Panc1 (cell line): Measurements from ENCODE around the gene CEBPA. TPM values are rescaled to one million over a fixed set of nuclear protein-coding genes. Genes with fewer than 3 reads are reported as not detected.

Experiments
- ATAC-seq: fragments of 200-7000 bp; cut with Tn5 transposase; 2 replicates; pipeline ENCODE4 v1.9.1; 2020; ENCODE audit warnings: mild to moderate bottlenecking, moderate library complexity
- BruUV-seq: library from RNA; stranded (reverse); fragments of 400-500 nt; replicated peaks from 2 replicates; lab custom pipeline; 2021; lab: Mats Ljungman, UMichigan
- CTCF ChIA-PET: fragments of 300-600 bp; sonication (Branson Sonifier 250); formaldehyde crosslinking; loops from one replicate; lab custom pipeline; 2022; ENCODE audit warnings: antibody characterized with exemption; lab: Charles Lee
- POLR2A ChIA-PET: fragments of 300-600 bp; sonication (Branson Sonifier 250); formaldehyde crosslinking; loops from one replicate; lab custom pipeline; 2022; ENCODE audit warnings: antibody characterized with exemption; lab: Charles Lee
- DNase-seq: peaks from one replicate; pipeline ENCODE4 v3.0.0-alpha.2; 2010; ENCODE audit warnings: low read depth, low spot score
- H3K27ac ChIP-seq: 2 replicates; pipeline ENCODE4 v1.5.1; 2011; ENCODE audit warnings: mild to moderate bottlenecking, low read length, inconsistent platforms
- H3K27me3 ChIP-seq: fragments of 200-500 bp; sonication (Bioruptor generic); 2 replicates; pipeline ENCODE4 v1.6.0; 2014; ENCODE audit warnings: low read length, inconsistent platforms; ENCODE audit not compliant: control insufficient read depth, insufficient read depth
- H3K36me3 ChIP-seq: fragments of 200-500 bp; sonication (Bioruptor generic); 2 replicates; pipeline ENCODE4 v1.5.1; 2014; ENCODE audit warnings: inconsistent platforms, mild to moderate bottlenecking, low read length, moderate library complexity; ENCODE audit not compliant: control insufficient read depth, insufficient read depth
- H3K4me1 ChIP-seq: 2 replicates; pipeline ENCODE4 v1.5.1; 2011; ENCODE audit warnings: inconsistent platforms, mild to moderate bottlenecking, low read length, moderate library complexity; ENCODE audit not compliant: control insufficient read depth, insufficient read depth
- H3K4me3 ChIP-seq, 2 experiments: 2 replicates each; pipeline ENCODE4 v1.5.1; 2011 to 2012; ENCODE audit warnings: low read depth in 2 of 2, low read length in 2 of 2, mild to moderate bottlenecking in 2 of 2, inconsistent platforms in 1 of 2, moderate library complexity in 1 of 2
- H3K9me3 ChIP-seq: fragments of 200-500 bp; sonication (Bioruptor generic); 2 replicates; pipeline ENCODE4 v1.5.1; 2014; ENCODE audit warnings: low read depth, mild to moderate bottlenecking, inconsistent platforms, low read length, moderate library complexity; ENCODE audit not compliant: control insufficient read depth, insufficient read depth
- POLR2AphosphoS5 ChIP-seq: IDR thresholded peaks from 2 replicates; pipeline ENCODE4 v1.6.1; 2012; ENCODE audit warnings: mild to moderate bottlenecking, low read depth, low read length, moderate library complexity
- SIN3A ChIP-seq: IDR thresholded peaks from 2 replicates; pipeline ENCODE4 v1.6.1; 2012; ENCODE audit warnings: low read depth, mild to moderate bottlenecking, low read length, moderate library complexity, borderline replicate concordance; ENCODE audit not compliant: insufficient read depth
- TCF7L2 ChIP-seq: IDR thresholded peaks from 2 replicates; pipeline ENCODE4 v1.6.1; 2011; ENCODE audit warnings: mild to moderate bottlenecking, low read depth, low read length, inconsistent platforms
- in situ Hi-C: cut with HindIII; loops from 2 replicates; pipeline ENCODE4 v1.10.0; 2016; ENCODE audit warnings: low sequenced_read_pairs, low pct_unique_long_range_greater_than_20kb
- intact Hi-C: fragments of 100-400 bp; cut with micrococcal nuclease; formaldehyde crosslinking; loops from one replicate; pipeline ENCODE4 v1.10.0; 2022; ENCODE audit not compliant: unreplicated experiment
- total RNA-seq: library from RNA; stranded (reverse); gene quantifications from one replicate; pipeline ENCODE4 v1.2.1, GENCODE V29; 2021; ENCODE audit not compliant: unreplicated experiment
- TF ChIP-seq, protein P1 (sequence below), 2 experiments: IDR thresholded peaks; 2 replicates each; pipeline ENCODE4 v1.6.1; 2011 to 2012; ENCODE audit warnings: low read depth in 2 of 2, control low read depth in 1 of 2, low read length in 1 of 2, mild to moderate bottlenecking in 1 of 2, moderate library complexity in 1 of 2; ENCODE audit not compliant: insufficient read depth in 1 of 2
- TF ChIP-seq, protein P2 (sequence below): fragments of 450-650 bp; IDR thresholded peaks from 2 replicates; pipeline ENCODE4 v1.5.1; 2017; ENCODE audit warnings: mild to moderate bottlenecking

Gene CEBPA
- total RNA-seq, 1 experiment from 2014 or later, result 1.6 TPM

DNA sequence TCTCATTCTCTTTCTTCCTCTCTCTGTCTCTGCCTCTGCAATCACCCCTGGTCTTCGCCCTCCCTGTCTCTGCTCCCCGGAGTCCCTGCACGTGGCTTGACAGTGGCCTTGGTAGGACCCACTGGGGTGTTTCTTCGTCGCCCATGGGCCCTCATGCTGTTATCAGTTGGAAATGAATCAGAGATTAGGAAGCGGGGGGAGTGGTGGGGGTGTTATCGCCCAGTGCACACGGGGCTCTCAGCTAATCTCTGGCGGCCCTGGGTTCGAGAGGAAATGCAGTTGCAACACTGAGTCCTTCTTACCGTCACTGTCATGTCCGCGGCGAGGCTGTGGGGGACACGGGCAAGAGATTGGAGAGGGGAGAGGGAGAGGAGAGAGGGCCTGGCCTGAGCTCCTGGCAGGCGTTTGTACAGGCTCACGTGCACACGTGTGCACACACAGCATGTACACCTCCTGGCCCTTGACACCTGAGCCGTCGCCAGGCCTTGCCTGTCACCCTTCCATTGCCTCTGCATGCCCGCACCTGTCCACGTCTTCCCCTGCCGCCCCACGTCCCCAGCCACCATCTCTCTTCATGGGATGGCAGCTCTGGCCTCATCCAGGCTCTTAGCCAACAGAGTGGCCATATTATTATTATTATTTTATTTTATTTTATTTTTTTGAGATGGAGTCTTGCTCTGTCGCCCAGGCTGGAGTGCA is 38.9 kb downstream of the CEBPA start:
- H3K27me3 ChIP-seq, result no peaks in the 10 kb centered on the region
- no peaks in the 10 kb centered on the region for H3K9me3 ChIP-seq
- CTCF ChIA-PET, result no interaction called here
- TF ChIP-seq, protein P1, sequence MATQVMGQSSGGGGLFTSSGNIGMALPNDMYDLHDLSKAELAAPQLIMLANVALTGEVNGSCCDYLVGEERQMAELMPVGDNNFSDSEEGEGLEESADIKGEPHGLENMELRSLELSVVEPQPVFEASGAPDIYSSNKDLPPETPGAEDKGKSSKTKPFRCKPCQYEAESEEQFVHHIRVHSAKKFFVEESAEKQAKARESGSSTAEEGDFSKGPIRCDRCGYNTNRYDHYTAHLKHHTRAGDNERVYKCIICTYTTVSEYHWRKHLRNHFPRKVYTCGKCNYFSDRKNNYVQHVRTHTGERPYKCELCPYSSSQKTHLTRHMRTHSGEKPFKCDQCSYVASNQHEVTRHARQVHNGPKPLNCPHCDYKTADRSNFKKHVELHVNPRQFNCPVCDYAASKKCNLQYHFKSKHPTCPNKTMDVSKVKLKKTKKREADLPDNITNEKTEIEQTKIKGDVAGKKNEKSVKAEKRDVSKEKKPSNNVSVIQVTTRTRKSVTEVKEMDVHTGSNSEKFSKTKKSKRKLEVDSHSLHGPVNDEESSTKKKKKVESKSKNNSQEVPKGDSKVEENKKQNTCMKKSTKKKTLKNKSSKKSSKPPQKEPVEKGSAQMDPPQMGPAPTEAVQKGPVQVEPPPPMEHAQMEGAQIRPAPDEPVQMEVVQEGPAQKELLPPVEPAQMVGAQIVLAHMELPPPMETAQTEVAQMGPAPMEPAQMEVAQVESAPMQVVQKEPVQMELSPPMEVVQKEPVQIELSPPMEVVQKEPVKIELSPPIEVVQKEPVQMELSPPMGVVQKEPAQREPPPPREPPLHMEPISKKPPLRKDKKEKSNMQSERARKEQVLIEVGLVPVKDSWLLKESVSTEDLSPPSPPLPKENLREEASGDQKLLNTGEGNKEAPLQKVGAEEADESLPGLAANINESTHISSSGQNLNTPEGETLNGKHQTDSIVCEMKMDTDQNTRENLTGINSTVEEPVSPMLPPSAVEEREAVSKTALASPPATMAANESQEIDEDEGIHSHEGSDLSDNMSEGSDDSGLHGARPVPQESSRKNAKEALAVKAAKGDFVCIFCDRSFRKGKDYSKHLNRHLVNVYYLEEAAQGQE (IDR thresholded peaks at IDR 0.05; ENCODE audit: insufficient read depth in 1 of 2, low read depth in 2 of 2, low read length in 1 of 2), result no peak
- no peak for TF ChIP-seq TCF7L2
- TF ChIP-seq, protein P2, sequence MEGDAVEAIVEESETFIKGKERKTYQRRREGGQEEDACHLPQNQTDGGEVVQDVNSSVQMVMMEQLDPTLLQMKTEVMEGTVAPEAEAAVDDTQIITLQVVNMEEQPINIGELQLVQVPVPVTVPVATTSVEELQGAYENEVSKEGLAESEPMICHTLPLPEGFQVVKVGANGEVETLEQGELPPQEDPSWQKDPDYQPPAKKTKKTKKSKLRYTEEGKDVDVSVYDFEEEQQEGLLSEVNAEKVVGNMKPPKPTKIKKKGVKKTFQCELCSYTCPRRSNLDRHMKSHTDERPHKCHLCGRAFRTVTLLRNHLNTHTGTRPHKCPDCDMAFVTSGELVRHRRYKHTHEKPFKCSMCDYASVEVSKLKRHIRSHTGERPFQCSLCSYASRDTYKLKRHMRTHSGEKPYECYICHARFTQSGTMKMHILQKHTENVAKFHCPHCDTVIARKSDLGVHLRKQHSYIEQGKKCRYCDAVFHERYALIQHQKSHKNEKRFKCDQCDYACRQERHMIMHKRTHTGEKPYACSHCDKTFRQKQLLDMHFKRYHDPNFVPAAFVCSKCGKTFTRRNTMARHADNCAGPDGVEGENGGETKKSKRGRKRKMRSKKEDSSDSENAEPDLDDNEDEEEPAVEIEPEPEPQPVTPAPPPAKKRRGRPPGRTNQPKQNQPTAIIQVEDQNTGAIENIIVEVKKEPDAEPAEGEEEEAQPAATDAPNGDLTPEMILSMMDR, result no peak
- no peak for TF ChIP-seq SIN3A
- TF ChIP-seq POLR2AphosphoS5, result no peak
- H3K36me3 ChIP-seq, result no peaks in the 10 kb centered on the region
- ATAC-seq (no peak), DNase-seq (no peak)
- BruUV-seq, result no TSS peak
- no peak overlapping the region for H3K27ac ChIP-seq
- POLR2A ChIA-PET, result interaction anchor here (0.5 kb wide), 1 partner anchor 40 kb away, joined by 5 read pairs; no protein-coding TSS in a partner anchor
- no peak overlapping the region for H3K4me3 ChIP-seq
- intact Hi-C loops, result no loop called here
- in situ Hi-C loops, result no loop called here
- no peaks in the 10 kb centered on the region for H3K4me1 ChIP-seq

DNA sequence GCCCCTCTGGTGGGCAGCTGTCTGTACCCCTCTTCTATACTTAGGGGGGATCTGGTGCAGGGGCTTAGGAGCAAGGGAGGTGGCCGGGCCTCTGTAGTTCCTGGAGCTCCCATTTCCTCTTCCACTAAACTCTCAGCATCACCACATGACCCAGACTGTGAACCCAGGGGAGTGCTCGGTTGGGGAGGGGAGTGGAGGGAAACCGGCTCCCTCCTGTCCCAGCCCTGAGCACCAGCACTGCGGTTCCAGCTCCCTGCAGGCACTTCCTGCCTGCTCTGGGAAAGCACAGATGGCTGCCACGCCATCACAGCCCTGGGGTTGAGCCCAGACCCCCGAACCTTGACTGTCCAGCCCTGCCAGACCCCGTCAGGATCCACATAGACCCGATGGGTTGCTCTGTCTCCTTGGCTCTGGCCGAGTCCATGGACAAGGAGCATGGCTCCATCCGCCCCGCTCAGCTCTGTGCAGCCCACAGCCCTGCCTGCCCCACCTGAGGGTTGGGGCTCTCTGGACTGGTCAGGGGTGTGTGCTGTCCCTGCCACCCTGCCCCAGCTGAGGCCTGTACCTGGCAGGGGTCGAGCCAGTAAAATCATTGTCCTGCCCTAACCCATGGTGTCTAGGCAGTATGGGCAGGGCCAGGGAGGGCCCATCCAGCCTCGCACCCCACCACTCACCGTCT is 40.7 kb downstream of the CEBPA start:
- H3K4me3 ChIP-seq, result no peak overlapping the region
- no peak overlapping the region for H3K27ac ChIP-seq
- POLR2A ChIA-PET, result no interaction called here
- intact Hi-C loops (no loop called here), in situ Hi-C loops (no loop called here)
- no peak for TF ChIP-seq TCF7L2
- TF ChIP-seq POLR2AphosphoS5, result no peak
- TF ChIP-seq, protein P2, result no peak
- TF ChIP-seq, protein P1 (IDR thresholded peaks at IDR 0.05; ENCODE audit: insufficient read depth in 1 of 2, low read depth in 2 of 2, low read length in 1 of 2), result no peak
- TF ChIP-seq SIN3A, result no peak
- H3K9me3 ChIP-seq, result no peaks in the 10 kb centered on the region
- DNase-seq (no peak), ATAC-seq (no peak; the same call in 1 of the 2 replicates)
- H3K36me3 ChIP-seq, result no peaks in the 10 kb centered on the region
- CTCF ChIA-PET, result no interaction called here
- no TSS peak for BruUV-seq
- no peaks in the 10 kb centered on the region for H3K27me3 ChIP-seq
- no peaks in the 10 kb centered on the region for H3K4me1 ChIP-seq
